Activated CD4-positive, alpha-beta T cell treated with anti-CD3 and anti-CD28 coated beads for 1 hour (primary cell): ENCODE data around the gene HS6ST2.
"Not testable (repeated sequence)": the region's sequence is repeated elsewhere in the genome, so short reads cannot be mapped to it uniquely, and the experiment has no call there.

Experiments
- DNase-seq: peaks from one replicate; pipeline ENCODE4 v3.0.0-alpha.2; 2020

The HS6ST2 gene

GRCh38 chrX:132940727-132941327, 17.6 kb downstream of the HS6ST2 start:
- no peak for DNase-seq

GRCh38 chrX:132933170-132933569, 25.3 kb downstream of the HS6ST2 start:
- DNase-seq = no peak

- no peak for DNase-seq
Measured at GRCh38 chrX:132924426-132924825, 34.0 kb downstream of the HS6ST2 start.

- DNase-seq = no peak
Measured at GRCh38 chrX:132918523-132918922, 39.9 kb downstream of the HS6ST2 start.

- DNase-seq = no peak
Measured at GRCh38 chrX:132916349-132916748, 42.1 kb downstream of the HS6ST2 start.

- no peak for DNase-seq
Measured at GRCh38 chrX:132909643-132910042, 48.8 kb downstream of the HS6ST2 start.

- no peak for DNase-seq
Measured at GRCh38 chrX:132908891-132909290, 49.5 kb downstream of the HS6ST2 start.

- DNase-seq = no peak
Measured at GRCh38 chrX:132900633-132901293, 57.7 kb downstream of the HS6ST2 start.

GRCh38 chrX:132887569-132887968, 70.9 kb downstream of the HS6ST2 start:
- DNase-seq = no peak

GRCh38 chrX:132883358-132883915, 75.0 kb downstream of the HS6ST2 start:
- no peak for DNase-seq

GRCh38 chrX:132880753-132881152, 77.7 kb downstream of the HS6ST2 start:
- DNase-seq = not testable (repeated sequence)

GRCh38 chrX:132877954-132878536, 80.4 kb downstream of the HS6ST2 start:
- DNase-seq = no peak

- no peak for DNase-seq
Measured at GRCh38 chrX:132876523-132877338, 81.7 kb downstream of the HS6ST2 start.

- no peak for DNase-seq
Measured at GRCh38 chrX:132875650-132876522, 82.5 kb downstream of the HS6ST2 start.

GRCh38 chrX:132862562-132862961, 95.9 kb downstream of the HS6ST2 start:
- no peak for DNase-seq

GRCh38 chrX:132861076-132861475, 97.4 kb downstream of the HS6ST2 start:
- no peak for DNase-seq

GRCh38 chrX:132860200-132860599, 98.2 kb downstream of the HS6ST2 start:
- DNase-seq = no peak

- DNase-seq = no peak
Measured at GRCh38 chrX:132858018-132858417, 100.4 kb downstream of the HS6ST2 start.

- no peak for DNase-seq
Measured at GRCh38 chrX:132855780-132856341, 102.6 kb downstream of the HS6ST2 start.

- no peak for DNase-seq
Measured at GRCh38 chrX:132853040-132853439, 105.4 kb downstream of the HS6ST2 start.

- DNase-seq = no peak
Measured at GRCh38 chrX:132848296-132848970, 110.0 kb downstream of the HS6ST2 start.
